ENCODE measurements around the gene ATG7.

Gene ATG7

DNA sequence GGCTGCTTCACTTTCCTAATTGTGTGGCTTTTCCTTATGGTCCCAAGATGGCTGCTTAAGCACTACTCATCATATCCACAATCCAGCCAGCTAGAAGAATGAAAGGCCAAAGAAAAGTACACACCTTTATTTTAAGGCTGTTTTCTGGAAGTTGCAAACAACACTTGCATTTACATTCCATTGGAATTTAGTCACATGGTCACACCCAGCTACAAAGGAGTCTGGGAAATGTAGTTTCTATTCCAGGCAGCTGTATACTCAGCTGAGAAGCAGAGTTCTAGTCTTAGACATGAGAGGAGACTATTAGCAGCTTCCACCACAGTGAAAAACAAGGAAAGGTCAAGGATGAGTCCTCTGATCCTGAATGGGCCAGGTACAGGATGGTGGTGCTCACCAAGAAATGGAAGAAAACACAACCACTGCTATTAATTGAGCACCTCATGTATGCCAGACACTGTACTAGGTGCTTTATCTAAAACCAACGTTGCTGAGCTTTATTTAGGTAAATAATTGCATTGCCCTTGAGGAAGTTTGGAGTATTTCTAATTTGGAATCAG, 28.0 kb upstream of the ATG7 start:
- DNase-seq (ENCODE audit: low read depth) = peak; percentile 40
- TF ChIP-seq CTCF (IDR thresholded peaks at IDR 0.05; ENCODE audit: low read length, missing control alignments) = no peak

GRCh38 chr3:11245276-11245675, 26.9 kb upstream of the ATG7 start:
- no peak for DNase-seq (ENCODE audit: low read depth)
- TF ChIP-seq CTCF (IDR thresholded peaks at IDR 0.05; ENCODE audit: low read length, missing control alignments) = no peak
- H3K4me3 ChIP-seq (replicated peaks; ENCODE audit: low read depth, low read length) = no peak overlapping the region

More for the DNA sequence above, 28.0 kb upstream of the ATG7 start:
- H3K4me3 ChIP-seq (replicated peaks; ENCODE audit: low read depth, low read length) = no peak overlapping the region

GRCh38 chr3:11245827-11246662, 26.2 kb upstream of the ATG7 start:
- TF ChIP-seq CTCF (IDR thresholded peaks at IDR 0.05; ENCODE audit: low read length, missing control alignments) = no peak
- H3K4me3 ChIP-seq (replicated peaks; ENCODE audit: low read depth, low read length) = no peak overlapping the region
- no peak for DNase-seq (ENCODE audit: low read depth)

DNA sequence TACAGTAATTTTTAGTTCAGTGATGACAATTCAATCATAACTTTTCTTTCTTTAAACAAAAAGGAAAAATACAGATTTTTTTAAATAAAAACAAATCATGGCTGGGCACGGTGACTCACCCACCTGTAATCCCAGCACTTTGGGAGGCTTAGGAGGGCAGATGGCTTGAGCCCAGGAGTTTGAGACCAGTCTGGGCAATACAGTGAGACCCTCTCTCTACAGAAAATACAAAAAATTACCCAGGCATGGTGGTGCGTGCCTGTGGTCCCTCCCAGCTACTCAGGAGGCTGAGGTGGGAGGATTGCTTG, 25.6 kb upstream of the ATG7 start:
- H3K4me3 ChIP-seq (replicated peaks; ENCODE audit: low read depth, low read length) = no peak overlapping the region
- DNase-seq (ENCODE audit: low read depth) = no peak
- no peak for TF ChIP-seq CTCF (IDR thresholded peaks at IDR 0.05; ENCODE audit: low read length, missing control alignments)

DNA sequence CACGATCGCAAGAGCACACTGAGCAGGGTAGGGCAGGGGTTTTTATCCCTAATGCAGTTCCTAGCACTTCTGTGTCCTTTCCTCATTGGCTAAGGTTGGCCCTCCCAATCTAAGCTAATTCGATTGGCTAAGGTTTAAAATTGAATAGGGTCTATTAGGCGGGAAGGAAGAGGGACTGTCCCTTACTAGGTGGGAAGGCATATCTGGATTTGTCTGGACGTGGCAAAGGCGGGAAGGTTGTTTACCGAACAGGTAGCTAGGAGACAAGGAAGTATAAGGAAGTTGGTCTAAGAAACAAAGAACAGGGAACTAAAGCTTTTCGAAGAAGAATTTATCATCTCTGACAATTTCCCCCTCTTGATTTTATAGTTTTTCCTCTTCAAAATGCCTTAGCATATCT, 24.8 kb upstream of the ATG7 start:
- H3K4me3 ChIP-seq (replicated peaks; ENCODE audit: low read depth, low read length) = no peak overlapping the region
- TF ChIP-seq CTCF (IDR thresholded peaks at IDR 0.05; ENCODE audit: low read length, missing control alignments) = no peak
- DNase-seq (ENCODE audit: low read depth) = no peak

DNA sequence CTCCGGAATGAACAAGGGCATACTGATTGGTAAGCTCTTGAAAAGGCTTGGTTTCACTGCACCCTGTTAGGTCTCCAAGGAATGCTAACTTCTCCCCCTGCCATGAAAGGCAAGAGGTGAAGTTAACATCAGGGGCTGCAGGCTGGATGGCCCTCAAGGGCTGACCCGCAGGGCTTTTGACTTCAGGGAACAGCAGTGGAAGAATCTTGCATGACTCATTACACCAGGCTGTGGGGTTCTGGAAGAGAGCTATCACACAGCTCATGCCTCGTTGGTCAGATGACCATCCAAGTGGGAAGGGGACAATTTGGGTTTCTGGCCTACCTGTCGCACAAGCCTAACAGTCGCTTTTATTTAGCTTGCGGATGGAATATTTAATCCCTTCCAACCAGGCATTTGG, 23.6 kb upstream of the ATG7 start:
- TF ChIP-seq CTCF (IDR thresholded peaks at IDR 0.05; ENCODE audit: low read length, missing control alignments) = no peak
- DNase-seq (ENCODE audit: low read depth) = no peak
- no peak overlapping the region for H3K4me3 ChIP-seq (replicated peaks; ENCODE audit: low read depth, low read length)

Measured in fibroblast of pulmonary artery (primary cell).